Endothelial cell of umbilical vein (primary cell): Measurements from ENCODE around the gene DIAPH3. TPM values are rescaled to one million over a fixed set of nuclear protein-coding genes. Genes with fewer than 3 reads are reported as not detected.

Source experiments
- BruUV-seq: library from RNA; stranded (reverse); fragments of 400-500 nt; replicated peaks from 2 replicates; lab custom pipeline; 2021; lab: Mats Ljungman, UMichigan
- CTCF ChIA-PET: fragments of 300-600, 350-600 bp; sonication (Branson Sonifier 250); formaldehyde crosslinking; loops from one replicate; lab custom pipeline; 2021; ENCODE audit warnings: antibody characterized with exemption, inconsistent platforms; lab: Charles Lee
- POLR2A ChIA-PET: fragments of 300-600, 350-600 bp; sonication (Branson Sonifier 250); formaldehyde crosslinking; loops from one replicate; lab custom pipeline; 2021; ENCODE audit warnings: antibody characterized with exemption, inconsistent platforms; lab: Charles Lee
- DNase-seq: peaks from one replicate; pipeline ENCODE4 v3.0.0-alpha.2; 2011; ENCODE audit warnings: low read depth, low spot score
- FAIRE-seq: peaks from 2 replicates; lab custom pipeline; 2011; peaks lifted over from hg19 to GRCh38; lab: Jason Lieb, UNC
- H2AFZ ChIP-seq: 2 replicates; pipeline ENCODE4 v1.6.0; 2012; ENCODE audit warnings: low read depth, low read length, control low read depth, inconsistent platforms
- H3K27ac ChIP-seq: 2 replicates; pipeline ENCODE4 v1.5.1; 2011; ENCODE audit warnings: low read depth, mild to moderate bottlenecking, control low read depth, low read length, moderate library complexity; ENCODE audit not compliant: insufficient read depth
- H3K27me3 ChIP-seq, 2 experiments: 2 replicates each; pipeline versions ENCODE4 v1.6.0 to v1.6.1; 2011; ENCODE audit warnings: low read length in 2 of 2, mixed read lengths in 1 of 2; ENCODE audit not compliant: control insufficient read depth in 2 of 2, insufficient read depth in 2 of 2
- H3K36me3 ChIP-seq, 2 experiments: 2 replicates in 1 of 2; 3 replicates in 1 of 2; pipeline ENCODE4 v1.5.1; 2011; ENCODE audit warnings: low read length in 2 of 2, mild to moderate bottlenecking in 1 of 2, moderate library complexity in 1 of 2; ENCODE audit not compliant: control insufficient read depth in 2 of 2, insufficient read depth in 2 of 2; ENCODE audit errors: extremely low read depth in 1 of 2
- H3K4me1 ChIP-seq: 3 replicates; pipeline ENCODE4 v1.5.1; 2011; ENCODE audit warnings: mild to moderate bottlenecking, low read length; ENCODE audit not compliant: control insufficient read depth, insufficient read depth; ENCODE audit errors: extremely low read depth
- H3K4me2 ChIP-seq: 2 replicates; pipeline ENCODE4 v1.6.1; 2011; ENCODE audit warnings: low read length, control low read depth, mixed read lengths; ENCODE audit not compliant: insufficient read depth
- H3K4me3 ChIP-seq, 3 experiments: fragments of 200-600 bp in 1 of 3; sonication (generic), shearing (Covaris generic) in 1 of 3; replicated peaks in 1 of 3; 2 replicates each; pipeline ENCODE4 v1.5.1; 2011 to 2016; ENCODE audit warnings: control low read depth in 3 of 3, low read length in 3 of 3, mild to moderate bottlenecking in 2 of 3, inconsistent platforms in 1 of 3, low read depth in 1 of 3, moderate library complexity in 1 of 3; ENCODE audit not compliant: insufficient read depth in 1 of 3
- H3K79me2 ChIP-seq: 2 replicates; pipeline ENCODE4 v1.6.0; 2012; ENCODE audit warnings: low read length, inconsistent platforms; ENCODE audit not compliant: control insufficient read depth, insufficient read depth
- H3K9ac ChIP-seq: replicated peaks from 2 replicates; pipeline ENCODE3; 2011; ENCODE audit warnings: low read length, control low read depth; ENCODE audit not compliant: insufficient read depth; ENCODE audit errors: extremely low read depth
- H3K9me1 ChIP-seq: replicated peaks from 3 replicates; pipeline ENCODE4 v1.6.0; 2011; ENCODE audit warnings: mild to moderate bottlenecking, low read length; ENCODE audit not compliant: control insufficient read depth, insufficient read depth; ENCODE audit errors: extremely low read depth
- H3K9me3 ChIP-seq: replicated peaks from 2 replicates; pipeline ENCODE4 v1.5.1; 2012; ENCODE audit warnings: low read length, inconsistent platforms; ENCODE audit not compliant: control insufficient read depth, insufficient read depth
- H4K20me1 ChIP-seq: replicated peaks from 2 replicates; pipeline ENCODE3; 2011; ENCODE audit warnings: mild to moderate bottlenecking, low read length; ENCODE audit not compliant: control insufficient read depth, insufficient read depth; ENCODE audit errors: extremely low read depth
- EZH2 ChIP-seq: IDR thresholded peaks from 2 replicates; pipeline ENCODE4 v1.6.1; 2012; ENCODE audit warnings: borderline replicate concordance, low read depth, mild to moderate bottlenecking, moderate library complexity, low read length, inconsistent platforms; ENCODE audit not compliant: severe bottlenecking
- FOS ChIP-seq: IDR thresholded peaks from 2 replicates; pipeline ENCODE4 v1.6.1; 2011; ENCODE audit warnings: mild to moderate bottlenecking, low read length, moderate library complexity, borderline replicate concordance; ENCODE audit not compliant: insufficient read depth
- GATA2 ChIP-seq: IDR thresholded peaks from 2 replicates; pipeline ENCODE4 v1.7.0; 2011; ENCODE audit warnings: low read depth, mild to moderate bottlenecking, moderate library complexity, mixed read lengths, low read length; ENCODE audit not compliant: insufficient read length, insufficient read depth
- JUN ChIP-seq: IDR thresholded peaks from 2 replicates; pipeline ENCODE4 v1.6.1; 2011; ENCODE audit warnings: borderline replicate concordance, low read depth; ENCODE audit not compliant: insufficient read length, insufficient read depth
- MYC ChIP-seq: IDR thresholded peaks from one replicate; pipeline ENCODE4 v1.6.1; 2011; ENCODE audit warnings: mild to moderate bottlenecking, low read depth, low read length
- POLR2A ChIP-seq: IDR thresholded peaks from 2 replicates; pipeline ENCODE4 v1.6.1; 2012; ENCODE audit warnings: low read depth, mild to moderate bottlenecking, control low read depth, low read length
- POLR2AphosphoS5 ChIP-seq: IDR thresholded peaks from 2 replicates; pipeline ENCODE4 v1.6.1; 2012; ENCODE audit warnings: low read depth, mild to moderate bottlenecking, control low read depth, low read length, moderate library complexity; ENCODE audit not compliant: insufficient read depth
- dilution Hi-C: fragments of 300-500 bp; cut with MboI; formaldehyde crosslinking; loops from one replicate; pipeline ENCODE4 v1.15.0; 2019; ENCODE audit warnings: low sequenced_read_pairs; ENCODE audit not compliant: extremely low pct_ligation_motif_present
- intact Hi-C: fragments of 100-400 bp; cut with micrococcal nuclease; formaldehyde crosslinking; loops from one replicate; pipeline ENCODE4 v1.10.0; 2022
- polyA plus RNA-seq, 4 experiments: library from polyadenylated mRNA; depleted of rRNA in 3 of 4; stranded (reverse) in 3 of 4; unstranded in 1 of 4; fragments of >200 nt; gene quantifications; 2 replicates each; pipeline versions ENCODE4 v1.2.1 to v1.2.3, GENCODE V29; 2011 to 2012; ENCODE audit warnings: missing spikeins in 1 of 4
- total RNA-seq: library from RNA; stranded (reverse); gene quantifications from 2 replicates; pipeline ENCODE4 v1.2.3, GENCODE V29; 2021
- TF ChIP-seq, protein P1 (sequence below): IDR thresholded peaks from 2 replicates; pipeline ENCODE4 v1.6.1; 2011; ENCODE audit not compliant: insufficient read depth, insufficient read length
- TF ChIP-seq, protein P2 (sequence below), 2 donors: IDR thresholded peaks; 1 replicate in 1 of 2; 2 replicates in 1 of 2; pipeline ENCODE4 v1.5.1; 2011; ENCODE audit warnings: low read length in 2 of 2, mild to moderate bottlenecking in 2 of 2, moderate library complexity in 2 of 2, control low read depth in 1 of 2, inconsistent platforms in 1 of 2, low read depth in 1 of 2; ENCODE audit not compliant: insufficient read depth in 1 of 2; ENCODE audit errors: extremely low read depth in 1 of 2

DIAPH3 gene
- total and polyA plus RNA-seq, 2 donors (not counting 3 experiments of a cell fraction or from before 2014, with no cell fraction given): 9.9 to 44.0 TPM

DNA sequence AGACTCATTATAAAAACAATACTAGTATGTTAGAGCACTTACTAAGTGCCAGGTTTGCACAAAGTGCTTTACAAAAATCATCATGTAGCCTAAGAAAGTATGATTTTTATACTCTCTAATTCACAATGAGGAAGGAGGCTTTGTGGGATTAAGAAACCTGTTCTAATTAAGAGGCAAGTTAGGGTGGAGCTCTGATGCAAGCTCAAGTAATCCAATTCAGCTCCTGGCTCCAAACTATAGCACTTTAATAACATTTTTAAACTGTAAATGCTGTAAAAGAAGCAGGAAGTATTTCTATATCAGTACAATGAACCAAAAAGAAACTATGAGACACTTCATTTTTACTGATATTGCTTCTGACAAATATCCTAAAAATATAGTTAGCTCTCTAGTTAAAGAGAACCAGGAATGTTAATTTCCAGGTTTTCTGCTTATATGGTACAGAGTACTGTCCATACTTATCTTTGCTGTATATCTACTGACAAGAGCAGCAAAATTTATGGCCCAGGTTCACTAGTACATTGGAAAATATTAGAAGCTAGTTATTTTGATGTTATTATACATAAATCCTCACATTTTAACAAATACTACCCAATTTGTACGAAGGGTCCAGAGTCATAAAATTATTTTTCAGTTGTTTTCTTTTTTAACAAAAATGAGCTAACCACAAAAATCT lies 482.0 kb downstream of the DIAPH3 start:
- H2AFZ ChIP-seq: no peak overlapping the region
- no peak for FAIRE-seq
- no peaks in the 10 kb centered on the region for H3K79me2 ChIP-seq
- H3K27me3 ChIP-seq: no peaks in the 10 kb centered on the region
- H3K36me3 ChIP-seq: no peaks in the 10 kb centered on the region
- peaks cover 2% of the 10 kb centered on the region for H3K4me1 ChIP-seq
- intact Hi-C loops: loop anchor here (2.0 kb wide), 1 partner anchor 653 kb away; no protein-coding TSS in a partner anchor
- TF ChIP-seq, protein P1, sequence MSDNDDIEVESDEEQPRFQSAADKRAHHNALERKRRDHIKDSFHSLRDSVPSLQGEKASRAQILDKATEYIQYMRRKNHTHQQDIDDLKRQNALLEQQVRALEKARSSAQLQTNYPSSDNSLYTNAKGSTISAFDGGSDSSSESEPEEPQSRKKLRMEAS: no peak
- TF ChIP-seq GATA2 (no peak), FOS (no peak), JUN (no peak), POLR2A (no peak), EZH2 (no peak), POLR2AphosphoS5 (no peak), MYC (no peak)
- TF ChIP-seq, protein P2, sequence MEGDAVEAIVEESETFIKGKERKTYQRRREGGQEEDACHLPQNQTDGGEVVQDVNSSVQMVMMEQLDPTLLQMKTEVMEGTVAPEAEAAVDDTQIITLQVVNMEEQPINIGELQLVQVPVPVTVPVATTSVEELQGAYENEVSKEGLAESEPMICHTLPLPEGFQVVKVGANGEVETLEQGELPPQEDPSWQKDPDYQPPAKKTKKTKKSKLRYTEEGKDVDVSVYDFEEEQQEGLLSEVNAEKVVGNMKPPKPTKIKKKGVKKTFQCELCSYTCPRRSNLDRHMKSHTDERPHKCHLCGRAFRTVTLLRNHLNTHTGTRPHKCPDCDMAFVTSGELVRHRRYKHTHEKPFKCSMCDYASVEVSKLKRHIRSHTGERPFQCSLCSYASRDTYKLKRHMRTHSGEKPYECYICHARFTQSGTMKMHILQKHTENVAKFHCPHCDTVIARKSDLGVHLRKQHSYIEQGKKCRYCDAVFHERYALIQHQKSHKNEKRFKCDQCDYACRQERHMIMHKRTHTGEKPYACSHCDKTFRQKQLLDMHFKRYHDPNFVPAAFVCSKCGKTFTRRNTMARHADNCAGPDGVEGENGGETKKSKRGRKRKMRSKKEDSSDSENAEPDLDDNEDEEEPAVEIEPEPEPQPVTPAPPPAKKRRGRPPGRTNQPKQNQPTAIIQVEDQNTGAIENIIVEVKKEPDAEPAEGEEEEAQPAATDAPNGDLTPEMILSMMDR (IDR thresholded peaks at IDR 0.05; ENCODE audit: extremely low read depth in 1 of 2, insufficient read depth in 1 of 2, low read depth in 1 of 2, low read length in 2 of 2): no peak
- no peak overlapping the region for H3K9ac ChIP-seq
- no peaks in the 10 kb centered on the region for H3K9me3 ChIP-seq
- H3K27ac ChIP-seq: no peak overlapping the region
- no peaks in the 10 kb centered on the region for H4K20me1 ChIP-seq
- no peak overlapping the region for H3K4me2 ChIP-seq
- dilution Hi-C loops: no loop called here
- no peak for DNase-seq
- H3K4me3 ChIP-seq: no peak overlapping the region
- no TSS peak for BruUV-seq
- ChIA-PET CTCF (interaction anchor here (0.9 to 7.6 kb wide), 19 partner anchors 9 to 749 kb away, joined by 3 to 145 read pairs (median 6); no protein-coding TSS in a partner anchor), POLR2A (no interaction called here)
- H3K9me1 ChIP-seq: no peaks in the 10 kb centered on the region
